GM15510 (cell line): ENCODE results near the gene FOXN1.

ENCODE experiments used
- POLR2A ChIP-seq: IDR thresholded peaks from 3 replicates; pipeline ENCODE4 v1.6.1; 2011; ENCODE audit warnings: borderline replicate concordance; ENCODE audit not compliant: insufficient read length; ENCODE audit errors: extremely low read depth

FOXN1 gene, protein sequence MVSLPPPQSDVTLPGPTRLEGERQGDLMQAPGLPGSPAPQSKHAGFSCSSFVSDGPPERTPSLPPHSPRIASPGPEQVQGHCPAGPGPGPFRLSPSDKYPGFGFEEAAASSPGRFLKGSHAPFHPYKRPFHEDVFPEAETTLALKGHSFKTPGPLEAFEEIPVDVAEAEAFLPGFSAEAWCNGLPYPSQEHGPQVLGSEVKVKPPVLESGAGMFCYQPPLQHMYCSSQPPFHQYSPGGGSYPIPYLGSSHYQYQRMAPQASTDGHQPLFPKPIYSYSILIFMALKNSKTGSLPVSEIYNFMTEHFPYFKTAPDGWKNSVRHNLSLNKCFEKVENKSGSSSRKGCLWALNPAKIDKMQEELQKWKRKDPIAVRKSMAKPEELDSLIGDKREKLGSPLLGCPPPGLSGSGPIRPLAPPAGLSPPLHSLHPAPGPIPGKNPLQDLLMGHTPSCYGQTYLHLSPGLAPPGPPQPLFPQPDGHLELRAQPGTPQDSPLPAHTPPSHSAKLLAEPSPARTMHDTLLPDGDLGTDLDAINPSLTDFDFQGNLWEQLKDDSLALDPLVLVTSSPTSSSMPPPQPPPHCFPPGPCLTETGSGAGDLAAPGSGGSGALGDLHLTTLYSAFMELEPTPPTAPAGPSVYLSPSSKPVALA

DNA sequence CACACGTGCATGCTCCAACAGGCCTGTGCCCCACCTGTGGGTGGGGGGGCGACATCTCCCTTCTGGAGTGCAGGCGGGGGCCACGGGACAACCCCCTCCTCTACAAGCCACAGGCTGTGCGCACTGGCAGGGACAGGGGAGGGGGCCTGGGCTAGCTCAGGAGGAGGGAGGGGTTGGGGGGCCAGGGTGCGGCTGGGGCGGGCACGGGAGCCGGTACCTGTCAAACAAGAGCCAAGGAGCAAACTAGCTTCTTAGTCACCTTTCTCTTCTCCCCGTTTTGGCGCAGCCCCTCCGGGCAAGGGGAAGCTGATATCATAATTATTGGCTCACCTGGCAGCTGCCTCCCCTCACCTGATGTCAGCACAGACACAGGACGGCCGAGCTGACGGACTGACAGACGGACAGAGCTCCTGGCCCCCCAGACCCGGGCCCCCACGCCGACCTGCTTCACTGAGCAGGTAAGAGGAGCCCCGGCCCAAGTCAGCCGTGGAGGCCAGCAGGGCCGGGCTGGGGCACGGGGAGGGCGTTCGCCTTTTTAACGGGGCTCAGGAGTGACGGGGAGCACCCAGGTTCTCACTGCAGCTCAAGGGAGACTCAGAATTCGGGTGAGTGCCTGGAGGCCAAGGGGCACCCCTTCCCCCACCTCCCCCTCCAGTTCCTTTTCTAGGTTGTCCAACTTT lies at the start of gene FOXN1:
TSS of gene FOXN1 (plus strand) at position 363 of the 680 bp plus-strand sequence. CDS start 17,622 bp downstream, outside the sequence.
- TF ChIP-seq POLR2A, result no peak

DNA sequence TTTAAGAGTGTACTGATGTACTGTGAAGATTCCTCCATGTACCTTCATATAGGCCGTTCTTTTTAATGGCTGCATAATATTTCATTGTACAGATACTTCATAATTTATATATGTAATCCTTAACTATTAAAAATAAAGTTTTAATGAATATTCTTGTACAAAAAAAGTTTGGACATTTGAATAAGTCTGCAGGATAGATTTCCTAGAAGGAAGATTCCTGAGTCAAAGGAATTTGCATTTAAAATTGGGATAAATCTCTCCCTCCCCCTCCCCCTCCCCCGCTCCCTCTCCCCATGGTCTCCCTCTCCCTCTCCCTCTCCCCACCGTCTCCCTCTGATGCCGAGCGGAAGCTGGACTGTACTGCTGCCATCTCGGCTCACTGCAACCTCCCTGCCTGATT lies 48.3 kb upstream of the FOXN1 start:
- TF ChIP-seq POLR2A, result no peak

DNA sequence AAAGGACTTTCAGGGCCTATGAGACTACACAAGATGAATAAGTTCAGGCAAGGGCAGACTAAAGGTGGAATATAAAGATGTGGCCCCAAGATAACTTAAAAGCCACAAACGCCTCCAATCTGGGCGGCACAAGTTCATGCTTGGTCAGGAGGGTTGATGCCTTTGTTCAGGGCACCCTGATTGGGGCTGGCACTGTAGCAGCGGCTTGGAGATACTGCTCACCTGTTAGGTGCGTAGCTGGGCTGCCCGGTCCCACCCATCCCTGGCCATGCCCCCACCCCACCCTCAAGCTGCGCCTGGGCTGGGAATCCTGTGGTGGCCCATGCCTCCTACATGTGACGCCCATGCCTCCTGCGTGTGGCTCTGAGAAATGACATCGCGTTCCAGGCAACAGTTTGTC lies 45.2 kb upstream of the FOXN1 start:
- no peak for TF ChIP-seq POLR2A

DNA sequence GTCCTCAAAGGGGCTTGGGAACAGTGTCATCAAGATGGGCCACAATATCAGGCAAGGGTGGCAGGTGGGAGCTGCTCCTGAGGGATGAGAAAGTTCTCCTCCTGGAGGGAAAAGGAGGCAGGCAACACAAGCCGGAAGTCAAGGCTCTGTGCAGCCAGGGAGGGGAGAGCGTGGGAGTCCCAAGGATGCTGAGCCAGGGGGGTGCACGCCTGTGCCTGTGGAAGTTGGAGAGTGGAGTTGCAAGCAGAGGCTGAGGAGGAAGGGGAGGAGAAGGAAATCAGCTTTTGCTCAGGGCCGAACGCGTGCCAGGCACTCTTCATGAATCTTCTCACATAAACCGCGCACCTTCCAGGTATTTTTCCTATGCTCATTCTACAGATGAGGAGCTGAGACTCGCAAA lies 40.1 kb upstream of the FOXN1 start:
- TF ChIP-seq POLR2A, result no peak

DNA sequence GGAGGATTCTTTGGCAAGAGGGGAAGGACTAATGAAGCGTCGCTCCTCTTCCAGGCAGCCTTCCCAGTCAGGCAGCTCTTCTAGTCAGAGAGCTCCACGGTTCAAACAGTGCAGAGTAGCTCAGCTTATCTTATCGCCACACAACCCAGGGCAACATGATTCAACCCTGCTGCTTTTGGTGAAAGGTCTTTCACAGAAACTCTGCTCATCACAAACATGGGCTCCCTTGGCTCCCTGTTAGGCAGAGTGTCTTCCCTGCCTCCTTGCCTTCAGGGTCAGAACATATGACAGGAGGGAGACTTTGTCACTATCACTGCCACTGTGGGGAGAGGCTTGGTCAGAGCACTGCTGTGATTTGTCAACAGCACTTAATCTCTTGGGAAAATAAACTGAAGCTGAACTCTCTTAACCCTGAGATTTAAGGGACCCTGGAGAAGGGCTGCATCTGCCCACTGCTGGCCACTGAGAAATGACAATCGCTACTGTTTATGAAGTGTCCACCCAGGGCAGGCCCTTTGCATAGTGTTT lies 39.6 kb upstream of the FOXN1 start:
- no peak for TF ChIP-seq POLR2A

DNA sequence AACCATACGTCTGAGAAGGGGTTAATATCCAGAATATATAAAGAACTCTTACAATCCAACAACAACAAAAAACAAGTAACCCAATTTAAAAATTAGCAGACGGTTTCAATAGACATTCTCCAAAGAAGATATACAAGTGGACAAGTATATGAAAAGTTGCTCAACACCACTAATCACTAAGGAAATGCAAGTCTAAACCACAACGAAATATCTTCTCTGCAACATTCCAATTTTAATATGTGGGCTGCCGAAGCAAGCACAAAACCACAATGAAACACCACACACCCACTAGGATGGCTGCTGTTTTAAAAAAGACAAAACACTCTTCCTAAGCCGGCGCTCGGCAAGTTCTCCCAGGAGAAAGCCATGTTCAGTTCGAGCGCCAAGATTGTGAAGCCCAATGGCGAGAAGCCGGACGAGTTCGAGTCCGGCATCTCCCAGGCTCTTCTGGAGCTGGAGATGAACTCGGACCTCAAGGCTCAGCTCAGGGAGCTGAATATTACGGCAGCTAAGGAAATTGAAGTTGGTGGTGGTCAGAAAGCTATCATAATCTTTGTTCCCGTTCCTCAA lies 38.6 kb upstream of the FOXN1 start:
- TF ChIP-seq POLR2A, result no peak

DNA sequence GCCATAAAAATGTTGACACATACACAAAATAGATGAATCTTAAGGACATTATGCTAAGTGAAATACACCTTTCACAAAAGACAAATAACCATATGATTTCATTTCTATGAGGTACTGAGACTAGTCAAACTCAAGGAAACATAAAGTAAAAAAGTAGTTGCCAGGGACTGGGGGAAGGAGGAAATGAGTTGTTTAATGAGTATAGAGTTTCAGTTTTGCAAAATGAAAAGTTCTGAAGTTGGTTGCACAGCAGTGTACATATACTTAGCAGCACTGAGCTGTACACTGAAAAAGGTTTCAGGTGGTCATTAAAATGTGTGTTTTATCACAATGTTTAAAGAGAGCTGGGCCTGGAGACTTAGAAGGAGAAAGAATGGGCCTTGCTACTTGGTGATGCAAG lies 37.4 kb upstream of the FOXN1 start:
- TF ChIP-seq POLR2A, result no peak

DNA sequence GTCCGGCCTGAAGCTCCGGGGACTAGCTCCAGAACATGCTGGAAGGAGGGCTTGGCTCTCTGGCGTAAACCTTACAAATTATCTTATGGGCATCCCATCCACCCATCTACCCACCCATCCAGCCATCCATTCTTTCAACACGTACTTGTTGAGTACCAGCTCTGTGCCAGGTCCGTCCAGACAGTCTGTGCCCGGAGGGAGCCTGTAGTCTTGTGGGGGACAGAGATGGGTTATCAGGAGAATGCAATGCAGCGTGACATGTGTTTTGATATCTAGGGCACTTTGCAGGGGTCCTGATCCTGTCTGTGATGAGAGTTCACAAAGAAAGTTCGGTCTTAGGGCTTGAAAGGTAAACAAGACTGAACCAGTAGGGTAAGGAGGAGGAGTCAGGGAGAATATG lies 36.8 kb upstream of the FOXN1 start:
- TF ChIP-seq POLR2A, result no peak

DNA sequence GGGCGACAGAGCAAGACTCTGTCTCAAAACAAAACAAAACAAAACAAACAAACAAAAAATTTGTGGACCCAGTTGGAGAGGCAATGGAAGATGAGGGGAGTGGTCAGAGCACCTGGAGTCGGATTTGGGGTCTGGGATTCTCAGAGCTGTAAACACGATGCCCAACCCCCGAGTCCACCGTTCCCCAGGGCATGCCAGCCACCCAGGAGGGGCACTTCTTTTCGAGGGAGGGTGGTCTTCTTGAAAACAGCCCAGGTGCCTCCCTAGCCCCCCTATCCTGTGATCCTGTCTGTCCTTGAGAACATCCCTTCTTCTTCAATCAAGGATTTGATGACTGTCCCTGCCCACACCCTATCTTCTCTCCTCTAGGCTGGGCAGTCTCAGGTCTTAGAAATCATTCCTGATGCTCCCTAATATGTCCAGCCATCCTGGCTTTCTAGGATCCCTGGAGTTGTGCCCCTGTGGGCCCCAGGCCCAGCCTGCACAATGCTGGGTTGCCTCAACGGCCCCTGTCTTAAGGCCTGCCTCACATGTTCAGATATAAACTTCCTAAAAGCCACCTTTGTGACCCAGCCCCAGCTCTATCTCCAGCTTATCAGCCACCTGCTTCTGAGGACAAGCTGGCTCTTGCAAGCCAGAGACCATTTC lies 35.8 kb upstream of the FOXN1 start:
- TF ChIP-seq POLR2A, result no peak

DNA sequence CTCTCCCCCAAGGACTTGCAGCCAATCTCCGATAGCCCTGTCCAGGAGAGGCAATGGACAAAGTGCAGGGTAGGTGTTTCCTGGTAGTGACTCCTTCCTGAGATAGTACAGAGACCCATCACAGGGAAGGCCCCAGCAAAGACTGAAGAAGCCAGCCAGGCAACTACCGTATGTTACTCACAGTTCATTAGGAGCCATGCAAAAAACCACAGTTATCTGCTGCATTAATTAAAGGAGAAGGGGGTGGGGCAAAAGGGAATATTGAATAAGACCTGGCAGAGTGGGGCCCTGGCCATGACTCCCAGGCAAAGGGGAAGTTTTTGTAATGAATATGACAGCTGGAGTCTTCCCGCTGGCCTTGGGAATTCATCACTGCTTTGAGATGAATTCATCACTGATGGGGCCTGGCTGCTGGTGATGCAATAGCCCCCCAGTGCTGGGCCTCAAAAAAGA lies 35.2 kb upstream of the FOXN1 start:
- TF ChIP-seq POLR2A, result no peak

DNA sequence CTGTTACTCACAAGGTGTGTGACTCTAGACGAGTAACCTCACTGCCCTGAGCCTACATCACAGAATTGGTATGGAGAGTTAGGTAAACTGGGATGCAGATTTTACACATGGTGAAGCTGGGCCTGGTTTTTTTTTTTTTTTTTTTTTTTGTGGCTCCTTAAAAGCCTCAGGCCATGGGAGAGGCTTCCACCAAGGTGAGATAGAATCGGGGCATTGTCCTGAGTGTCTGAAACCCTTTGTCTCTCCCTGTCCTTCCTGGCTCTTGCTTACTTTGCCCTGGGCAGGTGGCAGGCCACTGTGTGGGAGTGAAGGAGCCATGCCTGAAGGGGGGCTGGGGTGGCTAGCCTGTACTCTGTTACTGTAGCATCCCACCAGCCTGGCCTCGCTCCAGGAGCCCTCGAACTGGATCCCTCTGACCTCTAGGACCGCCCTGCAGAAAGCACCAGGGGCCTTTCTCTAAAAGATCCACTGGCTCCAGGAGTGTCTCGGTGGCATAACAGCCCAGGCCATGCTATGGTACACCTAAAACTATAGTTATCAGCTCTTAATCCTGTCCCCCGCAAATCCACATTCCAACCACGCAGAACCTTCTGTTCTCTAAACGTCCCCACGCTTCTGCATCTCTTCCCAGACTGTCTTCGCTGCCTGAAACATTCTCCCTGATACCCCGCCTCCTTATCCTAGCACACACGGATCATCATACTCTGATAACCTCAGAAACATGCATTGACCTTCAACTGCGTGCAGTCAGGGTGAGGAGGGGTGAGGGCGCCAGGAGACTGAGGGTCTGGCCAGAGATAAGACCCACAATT lies 34.4 kb upstream of the FOXN1 start:
- no peak for TF ChIP-seq POLR2A

DNA sequence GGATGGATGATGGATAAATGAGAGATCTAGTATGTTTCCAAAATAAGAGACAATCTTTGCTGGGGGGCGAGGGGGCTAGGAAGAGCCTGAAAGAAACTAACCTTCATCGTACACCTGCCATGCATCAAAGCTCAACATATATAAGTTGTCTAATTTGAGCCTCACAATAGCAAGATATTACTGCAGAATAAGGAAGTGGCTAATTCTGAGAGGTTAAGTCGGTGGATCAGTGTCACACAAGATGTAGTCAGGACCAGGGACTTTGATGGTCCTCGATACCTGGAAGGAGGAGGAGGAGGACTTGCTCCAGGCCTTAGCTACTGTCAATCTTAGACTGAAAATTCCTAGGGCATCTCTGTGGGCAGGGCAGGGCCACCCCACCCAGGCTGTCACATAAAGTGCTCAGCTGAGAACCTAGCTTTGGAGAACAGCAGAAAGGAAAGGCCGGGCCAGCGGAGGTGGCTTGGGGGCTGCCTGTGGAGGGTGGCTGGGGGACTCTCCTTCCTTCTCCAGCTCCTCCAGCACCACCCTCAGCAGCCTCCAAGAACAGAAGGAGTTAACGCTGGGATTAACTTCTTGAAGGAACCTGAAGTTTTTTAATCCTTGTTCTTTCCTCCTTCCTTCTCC lies 33.2 kb upstream of the FOXN1 start:
- no peak for TF ChIP-seq POLR2A

DNA sequence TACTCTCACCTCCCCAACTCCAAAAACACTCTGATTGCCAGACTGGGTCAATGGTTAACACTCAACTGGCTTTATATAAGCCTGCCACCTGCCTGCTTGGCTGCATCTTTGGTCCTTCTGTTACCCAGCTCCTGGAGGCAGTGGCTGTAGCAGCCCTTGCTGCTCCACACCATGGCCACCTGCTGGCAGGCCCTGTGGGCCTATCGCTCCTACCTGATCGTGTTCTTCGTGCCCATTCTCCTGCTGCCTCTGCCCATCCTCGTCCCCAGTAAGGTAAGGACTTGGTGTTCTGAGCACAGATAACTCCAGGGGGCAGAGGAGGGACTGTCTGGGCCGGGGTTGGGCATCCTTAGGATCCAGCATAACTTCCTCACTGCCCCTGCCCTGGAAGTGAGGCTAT lies 32.6 kb upstream of the FOXN1 start, which contains the start of gene SLC13A2:
TSS of gene SLC13A2 (plus strand) at position 103 of the 400 bp plus-strand sequence. CDS start at position 172, 69 bp downstream.
- no peak for TF ChIP-seq POLR2A
